Measurements from ENCODE around the gene UTP4.

DNA sequence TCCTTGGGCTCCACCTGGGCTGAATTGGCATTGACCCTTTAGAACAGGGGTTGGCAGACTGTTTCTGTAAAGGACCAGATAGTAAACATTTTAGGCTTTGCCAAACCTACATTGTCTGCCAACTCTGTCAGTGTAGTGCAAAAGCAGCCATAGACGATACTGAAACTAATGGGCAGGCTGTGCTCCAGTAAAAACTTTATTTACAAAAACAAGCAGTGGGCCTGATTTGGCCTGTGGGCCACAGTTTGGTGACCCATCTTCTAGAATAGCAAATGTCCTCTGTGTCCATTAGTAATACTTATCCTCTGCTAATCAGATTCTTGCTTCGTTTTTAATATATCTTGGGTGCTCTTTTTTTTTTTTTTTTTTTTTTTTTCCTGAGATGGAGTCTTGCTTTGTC lies 6.2 kb downstream of the UTP4 start:
- no peak for TF ChIP-seq CTCF (IDR thresholded peaks at IDR 0.05)
- TF ChIP-seq POLR2A (IDR thresholded peaks at IDR 0.05), result no peak
